Activated naive CD8-positive, alpha-beta T cell (primary cell): ENCODE results near the gene CDK12.
"Not testable (repeated sequence)": the region's sequence is repeated elsewhere in the genome, so short reads cannot be mapped to it uniquely, and the experiment has no call there.

Experiments
- H3K27ac Mint-ChIP-seq: one replicate; pipeline ENCODE4 v1.8.0; 2021; ENCODE audit warnings: mixed read lengths
- H3K27me3 Mint-ChIP-seq: one replicate; pipeline ENCODE4 v1.8.0; 2021; ENCODE audit warnings: mixed read lengths
- H3K36me3 Mint-ChIP-seq: one replicate; pipeline ENCODE4 v1.8.0; 2021; ENCODE audit warnings: mixed read lengths
- H3K4me1 Mint-ChIP-seq: one replicate; pipeline ENCODE4 v1.8.0; 2021; ENCODE audit warnings: low read depth, mixed read lengths
- H3K4me3 Mint-ChIP-seq: one replicate; pipeline ENCODE4 v1.8.0; 2021; ENCODE audit warnings: mild to moderate bottlenecking, mixed read lengths
- H3K9me3 Mint-ChIP-seq: one replicate; pipeline ENCODE4 v1.8.0; 2021; ENCODE audit warnings: low read depth, mixed read lengths

Gene CDK12

DNA sequence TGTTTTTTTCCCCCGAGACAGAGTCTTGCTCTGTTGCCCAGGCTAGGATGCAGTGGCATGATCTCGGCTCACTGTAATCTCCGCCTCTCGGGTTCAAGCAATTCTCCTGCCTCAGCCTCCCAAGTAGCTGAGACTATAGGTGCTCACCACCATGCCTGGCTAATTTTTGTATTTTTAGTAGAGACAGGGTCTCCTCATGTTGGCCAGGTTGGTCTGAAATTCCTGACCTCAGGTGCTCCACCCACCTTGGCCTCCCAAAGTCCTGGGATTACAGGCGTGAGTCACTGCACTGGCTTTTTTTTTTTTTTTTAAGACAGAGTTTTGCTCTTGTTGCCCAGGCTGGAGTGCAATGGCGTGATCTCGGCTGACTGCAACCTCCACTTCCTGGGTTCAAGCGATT, 18.3 kb downstream of the CDK12 start:
- H3K36me3 Mint-ChIP-seq, H3K27ac Mint-ChIP-seq, H3K9me3 Mint-ChIP-seq: not testable (repeated sequence)

DNA sequence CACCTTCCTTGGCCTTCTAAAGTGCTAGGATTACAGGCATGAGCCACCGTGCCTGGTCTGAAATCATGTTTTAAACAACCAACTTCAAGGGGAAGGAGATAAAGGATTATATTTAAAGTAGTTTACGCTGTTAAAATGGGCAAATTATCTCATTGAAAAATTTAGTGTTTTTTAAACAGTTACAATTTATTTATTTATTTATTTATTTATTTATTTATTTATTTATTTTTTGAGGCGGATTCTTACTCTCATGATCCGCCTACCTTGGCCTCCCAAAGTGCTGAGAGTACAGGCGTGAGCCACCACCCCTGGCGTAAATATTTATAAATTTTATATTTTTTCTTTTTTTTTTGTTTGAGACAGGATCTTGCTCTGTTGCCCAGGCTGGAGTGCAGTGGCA, 22.2 kb downstream of the CDK12 start:
- peaks cover 13% of the 10 kb centered on the region for H3K4me1 Mint-ChIP-seq

More for the DNA sequence above, 18.3 kb downstream of the CDK12 start:
- not testable (repeated sequence) for H3K27me3 Mint-ChIP-seq, H3K4me3 Mint-ChIP-seq, H3K4me1 Mint-ChIP-seq

DNA sequence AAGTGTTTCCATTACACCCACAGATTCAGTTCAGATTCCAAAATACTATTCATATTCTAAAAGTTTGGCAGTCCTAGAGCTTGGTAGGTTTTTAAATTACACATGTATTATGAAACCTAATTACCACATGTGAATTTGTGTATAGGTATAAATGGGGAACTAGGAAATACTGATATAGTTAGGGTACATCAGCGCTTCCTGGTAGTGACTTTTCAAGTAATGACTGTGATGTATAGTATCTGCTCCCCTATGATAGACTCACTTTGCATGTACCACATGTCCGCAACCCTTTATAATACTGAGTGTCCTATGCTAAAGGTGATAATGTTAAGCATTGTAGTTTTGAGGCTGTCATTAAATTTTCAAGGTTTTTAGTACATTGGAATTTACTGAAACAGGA, 22.9 kb downstream of the CDK12 start:
- Mint-ChIP-seq H3K27ac (no peak overlapping the region), H3K4me1 (peaks cover 13% of the 10 kb centered on the region), H3K4me3 (no peak overlapping the region), H3K27me3 (no peaks in the 10 kb centered on the region), H3K36me3 (peaks cover 4% of the 10 kb centered on the region), H3K9me3 (no peaks in the 10 kb centered on the region)

More for the DNA sequence above, 22.2 kb downstream of the CDK12 start:
- Mint-ChIP-seq H3K4me3 (no peak overlapping the region), H3K27me3 (no peaks in the 10 kb centered on the region), H3K36me3 (peaks cover 4% of the 10 kb centered on the region), H3K27ac (no peak overlapping the region), H3K9me3 (no peaks in the 10 kb centered on the region)

GRCh38 chr17:39485555-39485954, 24.3 kb downstream of the CDK12 start:
- Mint-ChIP-seq H3K4me3 (no peak overlapping the region), H3K36me3 (peaks cover 7% of the 10 kb centered on the region), H3K4me1 (peaks cover 12% of the 10 kb centered on the region), H3K27ac (no peak overlapping the region), H3K27me3 (no peaks in the 10 kb centered on the region), H3K9me3 (no peaks in the 10 kb centered on the region)

DNA sequence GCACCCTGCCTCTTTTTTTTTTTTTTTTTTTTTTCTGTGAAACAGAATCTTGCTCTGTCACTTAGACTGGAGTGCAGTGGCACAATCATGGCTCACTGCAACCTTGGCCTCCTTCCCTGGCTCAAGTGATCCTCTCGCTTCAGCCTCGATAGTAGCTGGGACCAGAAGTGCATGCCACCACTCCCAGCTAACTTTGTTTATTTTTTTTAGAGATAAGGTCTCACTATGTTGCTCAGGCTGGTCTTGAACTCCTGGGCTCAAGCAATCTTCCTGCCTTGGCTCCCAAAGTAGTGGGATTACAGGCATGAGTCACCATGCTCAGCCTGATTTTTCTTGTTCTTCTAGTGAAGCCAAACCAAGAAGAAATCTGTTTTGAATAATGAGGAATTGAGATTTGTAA, 25.0 kb downstream of the CDK12 start:
- no peaks in the 10 kb centered on the region for H3K9me3 Mint-ChIP-seq
- no peaks in the 10 kb centered on the region for H3K27me3 Mint-ChIP-seq
- no peak overlapping the region for H3K27ac Mint-ChIP-seq

GRCh38 chr17:39487490-39487889, 26.2 kb downstream of the CDK12 start:
- H3K4me1 Mint-ChIP-seq, result peaks cover 12% of the 10 kb centered on the region
- H3K27ac Mint-ChIP-seq, result peak overlapping the region; percentile 51
- H3K9me3 Mint-ChIP-seq, H3K4me3 Mint-ChIP-seq, H3K36me3 Mint-ChIP-seq, H3K27me3 Mint-ChIP-seq: not testable (repeated sequence)

More for the DNA sequence above, 25.0 kb downstream of the CDK12 start:
- Mint-ChIP-seq H3K36me3 (peaks cover 7% of the 10 kb centered on the region), H3K4me3 (no peak overlapping the region), H3K4me1 (peaks cover 12% of the 10 kb centered on the region)

DNA sequence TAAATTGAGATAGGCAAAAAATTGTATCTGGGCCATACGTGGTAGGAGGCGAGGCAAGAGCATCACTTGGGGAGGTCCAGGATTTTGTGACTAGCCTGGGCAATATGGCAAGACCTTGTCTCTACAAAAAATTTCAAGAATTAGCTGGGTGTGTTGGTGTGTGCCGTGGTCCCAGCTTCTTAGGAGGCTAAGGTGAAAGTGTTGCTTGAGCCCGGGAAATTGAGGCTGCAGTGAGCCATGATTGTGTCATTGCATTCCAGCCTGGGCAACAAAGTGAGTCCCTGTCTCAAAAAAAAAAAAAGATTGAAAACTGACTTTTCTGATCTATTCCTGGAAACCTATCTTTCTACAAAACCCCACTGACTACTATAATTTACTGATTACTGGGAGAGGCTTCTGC, 26.7 kb downstream of the CDK12 start:
- Mint-ChIP-seq H3K4me3 (no peak overlapping the region), H3K4me1 (peaks cover 12% of the 10 kb centered on the region), H3K27me3 (no peaks in the 10 kb centered on the region), H3K27ac (no peak overlapping the region), H3K9me3 (no peaks in the 10 kb centered on the region), H3K36me3 (peaks cover 7% of the 10 kb centered on the region)

GRCh38 chr17:39496921-39497320, 35.6 kb downstream of the CDK12 start:
- not testable (repeated sequence) for H3K4me3 Mint-ChIP-seq, H3K27ac Mint-ChIP-seq, H3K27me3 Mint-ChIP-seq, H3K4me1 Mint-ChIP-seq, H3K36me3 Mint-ChIP-seq, H3K9me3 Mint-ChIP-seq

- no peak overlapping the region for H3K27ac Mint-ChIP-seq
- H3K27me3 Mint-ChIP-seq, result no peaks in the 10 kb centered on the region
- no peak overlapping the region for H3K4me3 Mint-ChIP-seq
- peaks cover 16% of the 10 kb centered on the region for H3K36me3 Mint-ChIP-seq
- no peaks in the 10 kb centered on the region for H3K9me3 Mint-ChIP-seq
- peaks cover 3% of the 10 kb centered on the region for H3K4me1 Mint-ChIP-seq
Observed at GRCh38 chr17:39507511-39507910, 46.2 kb downstream of the CDK12 start.

- Mint-ChIP-seq H3K9me3 (no peaks in the 10 kb centered on the region), H3K27ac (no peak overlapping the region), H3K27me3 (no peaks in the 10 kb centered on the region), H3K36me3 (peaks cover 13% of the 10 kb centered on the region), H3K4me3 (no peak overlapping the region), H3K4me1 (peaks cover 5% of the 10 kb centered on the region)
Observed at GRCh38 chr17:39508987-39509386, 47.7 kb downstream of the CDK12 start.

DNA sequence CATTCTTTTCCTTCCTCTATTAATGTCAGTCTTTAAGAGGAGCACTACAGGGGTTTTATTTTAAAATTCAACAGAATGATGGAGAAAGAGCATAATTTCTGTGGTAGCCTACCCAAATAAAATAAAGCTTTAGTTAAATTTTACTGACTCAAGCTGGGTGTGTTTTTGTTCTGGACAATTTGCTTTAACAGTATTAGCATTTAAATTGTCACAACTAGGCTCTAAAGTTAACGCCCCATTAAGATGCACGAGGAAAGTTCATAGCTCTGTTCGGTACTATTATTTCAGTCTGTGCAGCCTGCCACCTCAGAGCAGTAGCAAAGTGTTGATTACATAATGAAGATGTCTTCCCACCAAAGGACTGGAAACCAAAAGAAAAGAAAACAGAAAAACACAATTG, 52.0 kb downstream of the CDK12 start:
- Mint-ChIP-seq H3K27me3 (no peaks in the 10 kb centered on the region), H3K4me3 (no peak overlapping the region), H3K4me1 (peaks cover 3% of the 10 kb centered on the region), H3K36me3 (peaks cover 9% of the 10 kb centered on the region), H3K9me3 (no peaks in the 10 kb centered on the region), H3K27ac (no peak overlapping the region)

DNA sequence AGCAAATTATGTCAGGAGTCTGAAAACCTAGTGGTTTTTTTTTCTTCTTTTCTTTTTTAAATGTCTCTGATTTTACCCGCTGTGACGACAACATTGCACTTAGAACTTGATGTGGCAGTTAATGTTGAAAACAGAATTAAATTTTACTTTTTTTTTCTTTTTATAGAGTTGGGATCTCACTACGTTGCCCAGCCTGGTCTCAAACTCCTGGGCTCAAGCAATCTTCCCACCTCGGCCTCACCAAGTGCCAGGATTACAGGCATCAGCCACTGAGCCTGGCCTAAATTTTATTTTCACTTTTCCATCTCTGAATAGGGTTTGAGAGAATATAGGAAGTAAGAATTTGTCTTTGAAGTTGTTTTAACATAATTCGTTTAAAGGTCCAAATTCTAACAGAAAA, 52.6 kb downstream of the CDK12 start:
- H3K4me3 Mint-ChIP-seq, result no peak overlapping the region
- H3K27ac Mint-ChIP-seq, result no peak overlapping the region
- H3K36me3 Mint-ChIP-seq, result peaks cover 9% of the 10 kb centered on the region
- H3K27me3 Mint-ChIP-seq, result no peaks in the 10 kb centered on the region
- no peaks in the 10 kb centered on the region for H3K9me3 Mint-ChIP-seq
- H3K4me1 Mint-ChIP-seq, result peaks cover 3% of the 10 kb centered on the region

- Mint-ChIP-seq H3K27ac (no peak overlapping the region), H3K36me3 (peaks cover 5% of the 10 kb centered on the region), H3K27me3 (no peaks in the 10 kb centered on the region), H3K9me3 (no peaks in the 10 kb centered on the region), H3K4me3 (no peak overlapping the region), H3K4me1 (peaks cover 3% of the 10 kb centered on the region)
Observed at GRCh38 chr17:39517224-39517623, 55.9 kb downstream of the CDK12 start.

- no peak overlapping the region for H3K4me3 Mint-ChIP-seq
- no peaks in the 10 kb centered on the region for H3K4me1 Mint-ChIP-seq
- H3K27ac Mint-ChIP-seq, result no peak overlapping the region
- no peaks in the 10 kb centered on the region for H3K9me3 Mint-ChIP-seq
- peaks cover 9% of the 10 kb centered on the region for H3K36me3 Mint-ChIP-seq
- no peaks in the 10 kb centered on the region for H3K27me3 Mint-ChIP-seq
Observed at GRCh38 chr17:39525801-39526506, 64.7 kb downstream of the CDK12 start.

GRCh38 chr17:39527220-39527813, 66.0 kb downstream of the CDK12 start:
- H3K36me3 Mint-ChIP-seq, result peaks cover 12% of the 10 kb centered on the region
- H3K4me1 Mint-ChIP-seq, result no peaks in the 10 kb centered on the region
- no peak overlapping the region for H3K27ac Mint-ChIP-seq
- no peak overlapping the region for H3K4me3 Mint-ChIP-seq
- H3K9me3 Mint-ChIP-seq, result no peaks in the 10 kb centered on the region
- H3K27me3 Mint-ChIP-seq, result no peaks in the 10 kb centered on the region

DNA sequence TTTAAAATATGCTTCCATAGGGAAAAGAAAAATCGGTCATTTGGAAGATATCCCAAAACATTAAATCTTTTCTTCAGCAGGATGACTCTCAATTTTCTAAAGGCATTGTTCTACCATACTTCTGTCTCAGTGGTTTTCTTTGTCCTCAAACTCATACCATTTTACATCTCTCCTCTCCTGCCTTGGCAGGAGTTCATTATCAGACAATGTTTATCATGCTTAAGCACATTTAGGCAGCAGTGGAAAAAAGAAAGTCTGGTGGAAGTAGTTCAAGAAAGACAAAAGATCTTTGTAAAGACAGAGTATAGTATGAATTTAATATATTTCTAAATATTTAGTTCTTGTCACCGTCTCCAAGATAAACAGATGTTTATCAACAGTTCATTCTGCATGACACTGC, 68.2 kb downstream of the CDK12 start:
- peaks cover 12% of the 10 kb centered on the region for H3K36me3 Mint-ChIP-seq
- H3K27me3 Mint-ChIP-seq, result no peaks in the 10 kb centered on the region
- H3K4me3 Mint-ChIP-seq, result no peak overlapping the region
- H3K27ac Mint-ChIP-seq, result no peak overlapping the region
- H3K9me3 Mint-ChIP-seq, result no peaks in the 10 kb centered on the region
- H3K4me1 Mint-ChIP-seq, result no peaks in the 10 kb centered on the region
